C4-2B (cell line): ENCODE data around the gene TMSB4X.

Experiments
- ZFX ChIP-seq: fragments of 450-650 bp; IDR thresholded peaks from 2 replicates; pipeline ENCODE4 v1.6.1; 2017
- TF ChIP-seq, protein P1 (sequence below): fragments of 450-650 bp; conservative IDR thresholded peaks from 2 replicates; pipeline ENCODE4 v1.5.1; 2017; ENCODE audit warnings: mild to moderate bottlenecking

DNA sequence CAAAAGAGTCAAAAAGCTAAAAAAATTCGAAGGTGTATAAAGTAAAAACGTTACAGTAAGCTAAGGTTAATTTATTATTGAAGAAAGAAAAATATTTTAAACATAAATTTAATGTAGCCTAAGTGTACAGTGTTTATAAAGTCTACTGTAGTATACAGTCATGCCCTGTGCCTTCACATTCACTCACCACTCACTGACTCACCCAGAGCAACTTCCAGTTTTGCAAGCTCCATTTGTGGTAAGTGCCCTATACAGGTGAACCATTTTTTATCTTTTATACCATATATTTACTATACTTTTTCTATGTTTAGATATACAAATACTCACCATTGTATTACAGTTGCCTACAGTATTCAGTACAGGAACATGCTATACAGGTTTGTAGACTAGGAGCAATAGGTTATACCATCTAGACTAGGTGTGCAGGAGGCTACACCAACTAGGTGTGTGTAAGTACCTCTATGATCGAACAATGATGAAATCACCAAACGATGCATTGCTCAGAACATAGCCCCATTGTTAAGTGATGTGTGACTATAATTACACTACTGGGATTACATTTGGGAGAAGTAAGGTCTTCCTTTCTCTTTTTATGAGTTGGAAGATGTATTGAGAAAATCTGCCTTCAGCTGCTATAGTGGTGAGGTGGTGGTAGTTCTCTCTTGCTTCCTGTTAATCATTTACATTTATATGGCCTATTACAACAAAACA lies 27.2 kb downstream of the TMSB4X start:
- TF ChIP-seq, protein P1, sequence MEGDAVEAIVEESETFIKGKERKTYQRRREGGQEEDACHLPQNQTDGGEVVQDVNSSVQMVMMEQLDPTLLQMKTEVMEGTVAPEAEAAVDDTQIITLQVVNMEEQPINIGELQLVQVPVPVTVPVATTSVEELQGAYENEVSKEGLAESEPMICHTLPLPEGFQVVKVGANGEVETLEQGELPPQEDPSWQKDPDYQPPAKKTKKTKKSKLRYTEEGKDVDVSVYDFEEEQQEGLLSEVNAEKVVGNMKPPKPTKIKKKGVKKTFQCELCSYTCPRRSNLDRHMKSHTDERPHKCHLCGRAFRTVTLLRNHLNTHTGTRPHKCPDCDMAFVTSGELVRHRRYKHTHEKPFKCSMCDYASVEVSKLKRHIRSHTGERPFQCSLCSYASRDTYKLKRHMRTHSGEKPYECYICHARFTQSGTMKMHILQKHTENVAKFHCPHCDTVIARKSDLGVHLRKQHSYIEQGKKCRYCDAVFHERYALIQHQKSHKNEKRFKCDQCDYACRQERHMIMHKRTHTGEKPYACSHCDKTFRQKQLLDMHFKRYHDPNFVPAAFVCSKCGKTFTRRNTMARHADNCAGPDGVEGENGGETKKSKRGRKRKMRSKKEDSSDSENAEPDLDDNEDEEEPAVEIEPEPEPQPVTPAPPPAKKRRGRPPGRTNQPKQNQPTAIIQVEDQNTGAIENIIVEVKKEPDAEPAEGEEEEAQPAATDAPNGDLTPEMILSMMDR, result no peak
- no peak for TF ChIP-seq ZFX
